Measurements from ENCODE around the gene PFN2.
A peak's percentile ranks its signal among the peaks of the same experiment; 100 is the strongest.

Gene PFN2

GRCh38 chr3:149977386-149977785 lies 6.7 kb upstream of the PFN2 start:
- no peak overlapping the region for H3K4me3 ChIP-seq (replicated peaks; ENCODE audit: low read depth, low read length)
- DNase-seq (ENCODE audit: low read depth) = peak; percentile 48

GRCh38 chr3:149975919-149976318 lies 5.2 kb upstream of the PFN2 start:
- DNase-seq (ENCODE audit: low read depth) = no peak
- TF ChIP-seq, protein P1, sequence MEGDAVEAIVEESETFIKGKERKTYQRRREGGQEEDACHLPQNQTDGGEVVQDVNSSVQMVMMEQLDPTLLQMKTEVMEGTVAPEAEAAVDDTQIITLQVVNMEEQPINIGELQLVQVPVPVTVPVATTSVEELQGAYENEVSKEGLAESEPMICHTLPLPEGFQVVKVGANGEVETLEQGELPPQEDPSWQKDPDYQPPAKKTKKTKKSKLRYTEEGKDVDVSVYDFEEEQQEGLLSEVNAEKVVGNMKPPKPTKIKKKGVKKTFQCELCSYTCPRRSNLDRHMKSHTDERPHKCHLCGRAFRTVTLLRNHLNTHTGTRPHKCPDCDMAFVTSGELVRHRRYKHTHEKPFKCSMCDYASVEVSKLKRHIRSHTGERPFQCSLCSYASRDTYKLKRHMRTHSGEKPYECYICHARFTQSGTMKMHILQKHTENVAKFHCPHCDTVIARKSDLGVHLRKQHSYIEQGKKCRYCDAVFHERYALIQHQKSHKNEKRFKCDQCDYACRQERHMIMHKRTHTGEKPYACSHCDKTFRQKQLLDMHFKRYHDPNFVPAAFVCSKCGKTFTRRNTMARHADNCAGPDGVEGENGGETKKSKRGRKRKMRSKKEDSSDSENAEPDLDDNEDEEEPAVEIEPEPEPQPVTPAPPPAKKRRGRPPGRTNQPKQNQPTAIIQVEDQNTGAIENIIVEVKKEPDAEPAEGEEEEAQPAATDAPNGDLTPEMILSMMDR (IDR thresholded peaks at IDR 0.05; ENCODE audit: low read length, missing control alignments) = no peak
- H3K4me3 ChIP-seq (replicated peaks; ENCODE audit: low read depth, low read length) = no peak overlapping the region

More at GRCh38 chr3:149977386-149977785, 6.7 kb upstream of the PFN2 start:
- TF ChIP-seq, protein P1 (IDR thresholded peaks at IDR 0.05; ENCODE audit: low read length, missing control alignments) = no peak

DNA sequence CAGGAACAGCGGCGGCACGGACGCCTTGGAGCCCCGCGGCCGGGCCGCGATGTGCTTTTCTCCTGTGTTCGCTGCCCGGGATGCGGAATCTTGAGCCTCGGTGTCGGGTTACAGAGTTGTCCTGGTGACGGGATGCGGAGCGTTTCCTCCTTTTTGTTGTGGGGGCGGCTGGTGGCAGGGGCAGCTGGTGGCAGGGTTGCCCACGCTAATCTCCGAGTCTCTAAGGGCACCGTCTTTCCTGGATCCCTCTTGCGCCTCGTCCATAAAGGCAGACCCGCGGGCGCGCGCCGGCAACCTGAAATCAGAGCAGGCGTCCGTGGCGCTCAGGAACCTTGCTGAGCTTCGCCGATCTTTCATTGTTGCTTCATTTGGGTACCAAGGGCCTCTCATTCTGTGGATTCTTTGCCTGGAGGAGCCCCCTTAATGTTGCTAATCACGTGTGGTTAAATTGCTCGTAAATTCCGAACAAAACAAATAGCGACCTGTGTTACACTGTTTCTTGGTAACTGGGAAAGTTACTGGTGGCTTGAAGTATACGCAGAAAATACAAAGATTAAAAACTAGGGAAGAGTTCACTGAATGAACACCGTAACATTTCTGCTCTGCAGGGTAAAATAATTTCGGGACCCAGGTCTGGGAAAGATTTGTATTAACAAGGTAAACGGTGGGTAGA lies 844 bp upstream of the PFN2 start:
- TF ChIP-seq, protein P1 (IDR thresholded peaks at IDR 0.05; ENCODE audit: low read length, missing control alignments) = no peak
- H3K4me3 ChIP-seq (replicated peaks; ENCODE audit: low read depth, low read length) = peak overlapping the region; percentile 73
- DNase-seq (ENCODE audit: low read depth) = peak; percentile 70

GRCh38 chr3:149969940-149970715 lies 567 bp downstream of the PFN2 start:
- TF ChIP-seq, protein P1 (IDR thresholded peaks at IDR 0.05; ENCODE audit: low read length, missing control alignments) = no peak
- DNase-seq (ENCODE audit: low read depth) = peak; percentile 92
- H3K4me3 ChIP-seq (replicated peaks; ENCODE audit: low read depth, low read length) = peak overlapping the region; percentile 73

- peak overlapping the region; percentile 73 for H3K4me3 ChIP-seq (replicated peaks; ENCODE audit: low read depth, low read length)
- TF ChIP-seq, protein P1 (IDR thresholded peaks at IDR 0.05; ENCODE audit: low read length, missing control alignments) = peak; percentile 12
- peak; percentile 88 for DNase-seq (ENCODE audit: low read depth)
Observed at GRCh38 chr3:149969110-149969939, 1.4 kb downstream of the PFN2 start.

DNA sequence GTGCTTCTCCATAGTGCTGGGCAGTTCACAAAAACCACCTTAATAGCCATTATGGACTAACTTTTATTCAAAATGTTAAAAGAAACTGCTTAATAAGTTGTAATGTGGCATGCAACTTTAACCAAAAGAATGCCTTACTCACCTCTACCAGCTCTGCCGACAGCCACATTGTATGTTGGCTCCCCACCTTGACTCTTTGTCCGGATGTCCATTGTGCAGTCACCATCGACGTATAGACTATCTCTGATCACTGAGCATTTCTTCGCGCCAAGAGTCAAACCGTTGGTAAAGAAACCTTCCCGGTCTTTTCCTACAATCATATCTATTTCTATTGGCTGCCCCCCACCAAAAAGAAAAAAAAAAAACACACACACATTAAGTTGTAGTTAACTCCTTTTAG lies 2.5 kb downstream of the PFN2 start:
- no peak for DNase-seq (ENCODE audit: low read depth)
- TF ChIP-seq, protein P1 (IDR thresholded peaks at IDR 0.05; ENCODE audit: low read length, missing control alignments) = no peak
- H3K4me3 ChIP-seq (replicated peaks; ENCODE audit: low read depth, low read length) = peak overlapping the region; percentile 73

Measured in fibroblast of pulmonary artery (primary cell).